Nephron (organoid): Measurements from ENCODE around the gene IRAK1BP1.
"Not testable (repeated sequence)": the region's sequence is repeated elsewhere in the genome, so short reads cannot be mapped to it uniquely, and the experiment has no call there.

ENCODE experiments used
- H3K27ac Mint-ChIP-seq, 3 experiments: 2 replicates each; pipeline ENCODE4 v1.8.0; 2020; ENCODE audit warnings: mixed read lengths in 3 of 3, mild to moderate bottlenecking in 2 of 3, moderate library complexity in 1 of 3
- H3K27me3 Mint-ChIP-seq: 2 replicates; pipeline ENCODE4 v1.8.0; 2021; ENCODE audit warnings: low read depth, mild to moderate bottlenecking, moderate library complexity, mixed read lengths
- H3K36me3 Mint-ChIP-seq: 2 replicates; pipeline ENCODE4 v1.8.0; 2020; ENCODE audit warnings: low read depth, mixed read lengths
- H3K4me1 Mint-ChIP-seq: 2 replicates; pipeline ENCODE4 v1.8.0; 2020; ENCODE audit warnings: mixed read lengths
- H3K4me3 Mint-ChIP-seq, 3 experiments: 2 replicates each; pipeline ENCODE4 v1.8.0; 2020; ENCODE audit warnings: mild to moderate bottlenecking in 3 of 3, mixed read lengths in 3 of 3, moderate library complexity in 2 of 3
- H3K9me3 Mint-ChIP-seq: 2 replicates; pipeline ENCODE4 v1.8.0; 2020; ENCODE audit warnings: mixed read lengths
- TF ChIP-seq, protein P1 (sequence below), 3 experiments: fragments of 200-600 bp; sonication (generic); IDR thresholded peaks; one replicate each; pipeline ENCODE4 v1.5.0; 2021; ENCODE audit warnings: antibody characterized with exemption in 3 of 3; ENCODE audit not compliant: unreplicated experiment in 3 of 3

The IRAK1BP1 gene

DNA sequence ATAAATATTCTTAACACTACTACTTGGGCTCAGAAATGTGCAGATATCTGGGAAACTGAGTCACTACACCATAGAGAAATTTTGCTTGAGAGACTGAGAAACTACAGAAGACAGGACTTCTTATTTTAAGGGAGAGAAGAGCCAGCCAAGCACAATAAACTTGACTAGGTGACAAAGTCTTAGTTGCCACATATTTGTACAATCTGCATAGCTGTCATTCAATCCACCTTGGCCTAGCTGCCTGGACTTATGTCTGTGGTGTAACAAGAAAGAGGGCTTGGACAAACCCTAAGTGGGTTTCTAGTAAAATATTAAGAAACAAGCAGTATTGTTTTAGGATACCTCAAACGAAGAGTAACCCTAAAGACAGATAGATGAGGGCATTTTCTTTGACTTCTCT, 21.8 kb upstream of the IRAK1BP1 start:
- TF ChIP-seq, protein P1, sequence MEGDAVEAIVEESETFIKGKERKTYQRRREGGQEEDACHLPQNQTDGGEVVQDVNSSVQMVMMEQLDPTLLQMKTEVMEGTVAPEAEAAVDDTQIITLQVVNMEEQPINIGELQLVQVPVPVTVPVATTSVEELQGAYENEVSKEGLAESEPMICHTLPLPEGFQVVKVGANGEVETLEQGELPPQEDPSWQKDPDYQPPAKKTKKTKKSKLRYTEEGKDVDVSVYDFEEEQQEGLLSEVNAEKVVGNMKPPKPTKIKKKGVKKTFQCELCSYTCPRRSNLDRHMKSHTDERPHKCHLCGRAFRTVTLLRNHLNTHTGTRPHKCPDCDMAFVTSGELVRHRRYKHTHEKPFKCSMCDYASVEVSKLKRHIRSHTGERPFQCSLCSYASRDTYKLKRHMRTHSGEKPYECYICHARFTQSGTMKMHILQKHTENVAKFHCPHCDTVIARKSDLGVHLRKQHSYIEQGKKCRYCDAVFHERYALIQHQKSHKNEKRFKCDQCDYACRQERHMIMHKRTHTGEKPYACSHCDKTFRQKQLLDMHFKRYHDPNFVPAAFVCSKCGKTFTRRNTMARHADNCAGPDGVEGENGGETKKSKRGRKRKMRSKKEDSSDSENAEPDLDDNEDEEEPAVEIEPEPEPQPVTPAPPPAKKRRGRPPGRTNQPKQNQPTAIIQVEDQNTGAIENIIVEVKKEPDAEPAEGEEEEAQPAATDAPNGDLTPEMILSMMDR (IDR thresholded peaks at IDR 0.05; ENCODE audit: unreplicated experiment in 3 of 3) = no peak
- Mint-ChIP-seq H3K27ac (no peak overlapping the region), H3K27me3 (no peaks in the 10 kb centered on the region), H3K36me3 (peaks cover 4% of the 10 kb centered on the region), H3K9me3 (no peaks in the 10 kb centered on the region), H3K4me3 (no peak overlapping the region), H3K4me1 (no peaks in the 10 kb centered on the region)

DNA sequence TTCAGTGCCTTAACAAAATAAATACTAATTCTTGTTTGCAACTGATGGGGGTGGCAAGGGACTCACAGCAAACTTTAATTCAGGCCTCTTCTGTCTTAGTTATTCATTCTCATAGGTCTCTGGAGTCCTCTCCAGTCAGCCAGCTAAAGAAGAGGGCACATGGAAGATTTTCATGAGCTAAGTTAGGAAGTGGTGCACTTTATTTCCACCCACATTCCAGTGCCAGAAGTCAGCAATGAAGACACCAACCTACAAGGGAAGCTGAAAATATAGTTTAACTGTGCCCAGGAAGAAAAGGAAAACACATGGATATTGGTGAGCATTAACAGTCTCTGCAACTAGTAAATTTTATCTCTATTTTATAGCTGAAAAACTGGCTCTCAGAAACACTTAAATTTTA, 16.7 kb upstream of the IRAK1BP1 start:
- H3K9me3 Mint-ChIP-seq = no peaks in the 10 kb centered on the region
- H3K27ac Mint-ChIP-seq = no peak overlapping the region
- H3K36me3 Mint-ChIP-seq = peaks cover 4% of the 10 kb centered on the region
- no peaks in the 10 kb centered on the region for H3K4me1 Mint-ChIP-seq
- H3K27me3 Mint-ChIP-seq = no peaks in the 10 kb centered on the region
- TF ChIP-seq, protein P1 (IDR thresholded peaks at IDR 0.05; ENCODE audit: unreplicated experiment in 3 of 3) = no peak
- no peak overlapping the region for H3K4me3 Mint-ChIP-seq

DNA sequence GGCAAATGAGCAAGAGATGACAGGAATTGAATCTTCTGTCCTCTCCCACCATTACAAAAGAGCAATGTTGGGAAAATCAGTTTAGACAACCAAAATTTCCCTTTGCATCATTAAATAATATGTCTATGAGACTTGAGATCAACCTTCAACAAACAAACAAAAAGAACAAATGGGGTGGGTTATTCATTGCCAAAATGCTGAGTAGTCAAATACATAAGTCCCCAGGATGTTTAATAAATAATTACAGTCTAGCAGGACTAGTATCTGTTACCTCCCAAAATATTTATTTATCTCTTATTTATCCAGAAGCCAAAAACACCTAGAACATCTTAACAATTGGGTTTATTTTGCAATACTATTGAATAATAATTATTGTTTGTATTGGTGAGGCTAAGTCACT, 16.2 kb upstream of the IRAK1BP1 start:
- Mint-ChIP-seq H3K36me3 (peaks cover 4% of the 10 kb centered on the region), H3K4me1 (no peaks in the 10 kb centered on the region), H3K27ac (no peak overlapping the region), H3K4me3 (no peak overlapping the region), H3K27me3 (no peaks in the 10 kb centered on the region), H3K9me3 (no peaks in the 10 kb centered on the region)
- TF ChIP-seq, protein P1 (IDR thresholded peaks at IDR 0.05; ENCODE audit: unreplicated experiment in 3 of 3) = no peak

DNA sequence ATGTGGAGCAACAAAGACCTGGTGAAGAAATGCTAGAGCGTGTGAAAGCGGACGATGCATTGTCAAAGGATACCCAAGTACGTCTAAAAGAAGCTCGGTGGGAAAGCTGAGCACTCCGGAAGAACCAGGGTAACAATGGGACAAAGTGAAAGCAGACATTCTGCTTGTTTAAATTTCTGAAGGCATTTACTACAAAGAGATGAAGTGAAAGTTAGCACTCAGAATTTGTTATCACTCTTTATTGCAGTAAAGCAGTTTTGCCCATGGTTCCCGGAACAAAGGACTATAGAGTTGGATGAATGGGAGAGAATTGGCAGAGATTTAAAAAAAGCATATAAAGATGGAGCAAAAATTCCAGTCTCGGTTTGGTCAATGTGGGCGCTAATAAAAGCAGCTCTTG, 12.8 kb upstream of the IRAK1BP1 start:
- Mint-ChIP-seq H3K9me3 (peaks cover 13% of the 10 kb centered on the region), H3K27ac (no peak overlapping the region), H3K4me1 (no peaks in the 10 kb centered on the region), H3K36me3 (peaks cover 5% of the 10 kb centered on the region), H3K4me3 (no peak overlapping the region), H3K27me3 (no peaks in the 10 kb centered on the region)
- TF ChIP-seq, protein P1 (IDR thresholded peaks at IDR 0.05; ENCODE audit: unreplicated experiment in 3 of 3) = no peak

DNA sequence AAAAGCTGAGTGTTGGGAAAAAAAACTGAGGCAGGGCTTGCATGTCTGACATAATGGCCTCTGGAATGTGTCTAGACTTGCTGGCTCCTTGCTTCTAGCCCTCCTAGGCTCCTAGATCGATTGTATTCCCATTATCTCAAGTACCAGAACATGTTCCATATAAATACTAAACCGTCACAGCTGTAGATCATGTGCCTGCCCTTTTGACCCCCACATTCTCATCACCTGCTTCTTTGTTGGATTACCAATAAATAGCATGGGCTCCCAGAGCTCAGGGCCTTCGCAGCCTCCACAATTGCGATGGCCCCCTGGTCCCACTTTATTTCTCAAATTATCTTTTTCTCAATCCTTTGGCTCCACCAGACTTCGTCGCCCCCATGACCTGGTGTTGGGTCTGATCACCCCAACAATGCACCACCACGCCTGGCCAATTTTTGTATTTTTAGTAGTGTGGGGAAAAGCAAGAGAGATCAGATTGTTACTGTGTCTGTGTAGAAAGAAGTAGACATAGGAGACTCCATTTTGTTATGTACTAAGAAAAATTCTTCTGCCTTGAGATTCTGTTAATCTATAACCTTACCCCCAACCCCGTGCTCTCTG, 8.9 kb upstream of the IRAK1BP1 start:
- not testable (repeated sequence) for H3K27me3 Mint-ChIP-seq, H3K36me3 Mint-ChIP-seq, H3K4me3 Mint-ChIP-seq, H3K4me1 Mint-ChIP-seq, H3K27ac Mint-ChIP-seq
- H3K9me3 Mint-ChIP-seq = peaks cover 17% of the 10 kb centered on the region

DNA sequence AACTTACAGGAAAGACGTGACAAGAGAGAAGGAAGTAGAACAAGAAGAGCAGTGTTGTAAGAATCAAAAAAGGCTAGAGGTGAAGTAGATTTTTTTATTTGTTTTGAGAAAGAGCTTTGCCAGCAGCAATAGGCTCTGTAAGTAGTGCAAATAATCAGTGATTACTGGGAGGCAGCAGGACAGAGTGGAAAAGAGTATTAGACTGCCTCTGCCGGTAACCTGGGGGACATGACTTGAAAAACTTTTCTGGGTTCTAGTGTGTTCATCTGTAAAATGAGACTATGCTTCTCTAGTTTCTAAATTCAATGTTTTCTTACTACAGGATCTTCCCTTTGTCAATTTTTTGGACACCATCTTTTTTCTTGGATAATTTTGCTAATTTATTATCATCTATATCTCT, 5.8 kb upstream of the IRAK1BP1 start:
- TF ChIP-seq, protein P1 (IDR thresholded peaks at IDR 0.05; ENCODE audit: unreplicated experiment in 3 of 3) = no peak
- H3K36me3 Mint-ChIP-seq = peaks cover 9% of the 10 kb centered on the region
- no peaks in the 10 kb centered on the region for H3K27me3 Mint-ChIP-seq
- no peak overlapping the region for H3K27ac Mint-ChIP-seq
- peaks cover 17% of the 10 kb centered on the region for H3K9me3 Mint-ChIP-seq
- peaks cover 2% of the 10 kb centered on the region for H3K4me1 Mint-ChIP-seq
- no peak overlapping the region for H3K4me3 Mint-ChIP-seq
